SU-DHL-6 (cell line): Measurements from ENCODE around the gene PPP6R3.

Experiments used
- CTCF ChIP-seq: fragments of 200-600 bp; sonication (generic); IDR thresholded peaks from one replicate; pipeline ENCODE4 v1.5.1; 2017; ENCODE audit warnings: antibody characterized with exemption, mild to moderate bottlenecking, low read length, moderate library complexity; ENCODE audit not compliant: insufficient read depth, poor library complexity, severe bottlenecking
- EZH2phosphoT487 ChIP-seq: fragments of 200-600 bp; sonication (generic), shearing (Covaris generic); conservative IDR thresholded peaks from 2 replicates; pipeline ENCODE4 v1.6.1; 2018; ENCODE audit warnings: mild to moderate bottlenecking, antibody characterized with exemption, low read length, moderate library complexity, mixed read lengths

GRCh38 chr11:68563454-68563853 is 102.9 kb downstream of the PPP6R3 start:
- no peak for TF ChIP-seq CTCF
- no peak for TF ChIP-seq EZH2phosphoT487
